DND-41 (cell line): ENCODE data around the gene SPAST.
"Not testable (repeated sequence)": the region's sequence is repeated elsewhere in the genome, so short reads cannot be mapped to it uniquely, and the experiment has no call there.

ENCODE experiments used
- ATAC-seq: fragments of 200-7000 bp; cut with Tn5 transposase; 3 replicates; pipeline ENCODE4 v1.9.1; 2021; ENCODE audit warnings: low read depth; ENCODE audit not compliant: insufficient read depth
- DNase-seq: peaks from one replicate; pipeline ENCODE4 v3.0.0-alpha.2; 2020
- H2AFZ ChIP-seq: 2 replicates; pipeline ENCODE4 v1.6.0; 2012; ENCODE audit warnings: low read depth, low read length
- H3K27ac ChIP-seq: 2 replicates; pipeline ENCODE4 v1.5.1; 2012; ENCODE audit warnings: low read length, inconsistent platforms
- H3K27me3 ChIP-seq: fragments of 200-600 bp; sonication (generic); 2 replicates; pipeline ENCODE4 v1.6.0; 2012; ENCODE audit warnings: low read length, mild to moderate bottlenecking, inconsistent platforms; ENCODE audit not compliant: insufficient read depth, poor library complexity
- H3K36me3 ChIP-seq: 2 replicates; pipeline ENCODE4 v1.5.1; 2012; ENCODE audit warnings: low read length, inconsistent platforms; ENCODE audit not compliant: insufficient read depth
- H3K4me1 ChIP-seq: 2 replicates; pipeline ENCODE4 v1.5.1; 2012; ENCODE audit warnings: mild to moderate bottlenecking, low read length; ENCODE audit not compliant: insufficient read depth
- H3K4me2 ChIP-seq: 2 replicates; pipeline ENCODE4 v1.6.0; 2012; ENCODE audit warnings: mild to moderate bottlenecking, moderate library complexity, low read length, inconsistent platforms; ENCODE audit not compliant: insufficient read depth
- H3K4me3 ChIP-seq, 2 experiments: fragments of 200-600 bp in 1 of 2; shearing (Covaris generic) in 1 of 2; 2 replicates each; pipeline ENCODE4 v1.5.1; 2012 to 2016; ENCODE audit warnings: inconsistent platforms in 2 of 2, low read length in 2 of 2, mild to moderate bottlenecking in 2 of 2, low read depth in 1 of 2, moderate library complexity in 1 of 2
- H3K79me2 ChIP-seq: 2 replicates; pipeline ENCODE4 v1.6.0; 2012; ENCODE audit warnings: low read length, inconsistent platforms; ENCODE audit not compliant: insufficient read depth
- H3K9ac ChIP-seq: 2 replicates; pipeline ENCODE4 v1.6.0; 2012; ENCODE audit warnings: low read depth, mild to moderate bottlenecking, inconsistent platforms, low read length, moderate library complexity
- H3K9me3 ChIP-seq: 2 replicates; pipeline ENCODE4 v1.5.1; 2012; ENCODE audit warnings: low read length, moderate library complexity, mild to moderate bottlenecking, inconsistent platforms; ENCODE audit not compliant: insufficient read depth, severe bottlenecking
- H4K20me1 ChIP-seq: 2 replicates; pipeline ENCODE4 v1.6.0; 2012; ENCODE audit warnings: low read length; ENCODE audit not compliant: insufficient read depth
- CTCF ChIP-seq: IDR thresholded peaks from 2 replicates; pipeline ENCODE4 v1.5.1; 2012; ENCODE audit warnings: borderline replicate concordance, low read length, moderate library complexity, mild to moderate bottlenecking; ENCODE audit not compliant: poor library complexity, severe bottlenecking; ENCODE audit errors: extremely low read depth
- EZH2 ChIP-seq: IDR thresholded peaks from 3 replicates; pipeline ENCODE4 v1.6.1; 2012; ENCODE audit warnings: borderline replicate concordance, low read depth, mild to moderate bottlenecking, moderate library complexity, low read length, inconsistent platforms; ENCODE audit not compliant: severe bottlenecking

The SPAST gene

DNA sequence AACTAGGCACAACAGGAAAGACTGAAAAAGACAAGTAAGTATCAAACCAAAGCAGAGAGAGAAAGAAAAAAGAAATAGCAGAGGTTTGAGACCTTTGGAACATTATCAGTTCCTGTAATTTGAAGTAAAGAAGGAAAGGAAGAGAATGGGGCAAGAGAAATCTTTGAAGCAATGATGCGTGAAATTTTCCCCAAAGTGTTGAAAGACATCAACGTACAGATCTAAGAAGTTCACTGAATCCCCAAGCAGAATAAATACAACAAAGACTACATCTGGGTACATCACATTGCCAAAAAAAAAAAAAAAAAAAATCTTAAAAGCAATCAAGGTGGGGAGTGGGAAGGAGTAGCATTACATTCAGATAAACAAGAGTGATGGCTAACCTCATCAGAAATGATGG, 96.3 kb downstream of the SPAST start:
- peaks cover 3% of the 10 kb centered on the region for H3K79me2 ChIP-seq
- H3K9me3 ChIP-seq, result no peaks in the 10 kb centered on the region
- peaks cover 9% of the 10 kb centered on the region for H3K4me1 ChIP-seq
- TF ChIP-seq CTCF, result no peak
- no peak for TF ChIP-seq EZH2
- no peak overlapping the region for H3K4me2 ChIP-seq
- H4K20me1 ChIP-seq, result no peaks in the 10 kb centered on the region
- H3K36me3 ChIP-seq, result peaks cover 3% of the 10 kb centered on the region
- H2AFZ ChIP-seq, result no peak overlapping the region
- DNase-seq (no peak), ATAC-seq (no peak)
- H3K4me3 ChIP-seq, result no peak overlapping the region
- H3K27me3 ChIP-seq, result no peaks in the 10 kb centered on the region
- H3K9ac ChIP-seq, result no peak overlapping the region
- H3K27ac ChIP-seq, result no peak overlapping the region

DNA sequence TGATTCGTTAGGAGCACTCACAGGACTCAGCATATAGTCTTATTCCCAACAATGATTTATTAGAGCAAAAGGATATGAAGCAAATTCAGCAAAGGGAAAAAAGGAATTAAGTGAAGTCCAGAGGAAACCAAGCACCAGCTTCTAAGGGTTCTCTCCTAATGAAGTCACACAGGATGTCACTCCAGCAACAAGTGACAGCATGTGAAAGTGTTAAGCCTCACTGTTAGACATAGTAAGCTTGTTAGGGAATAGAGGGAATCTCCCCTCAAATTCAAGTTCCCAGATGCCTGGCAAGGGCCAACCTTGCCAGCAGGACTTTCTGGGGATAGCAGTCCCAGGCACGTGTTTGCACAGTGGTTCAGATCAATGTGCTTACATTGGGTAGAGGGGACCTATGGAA, 97.9 kb downstream of the SPAST start:
- no peak overlapping the region for H3K9ac ChIP-seq
- peaks cover under 1% of the 10 kb centered on the region for H3K36me3 ChIP-seq
- ATAC-seq (no peak), DNase-seq (no peak)
- TF ChIP-seq EZH2 (no peak), CTCF (no peak)
- H3K9me3 ChIP-seq, result no peaks in the 10 kb centered on the region
- H3K79me2 ChIP-seq, result peaks cover 14% of the 10 kb centered on the region
- no peak overlapping the region for H3K4me2 ChIP-seq
- H4K20me1 ChIP-seq, result no peaks in the 10 kb centered on the region
- H3K27me3 ChIP-seq, result no peaks in the 10 kb centered on the region
- H3K4me1 ChIP-seq, result peaks cover 15% of the 10 kb centered on the region
- no peak overlapping the region for H2AFZ ChIP-seq
- H3K27ac ChIP-seq, result no peak overlapping the region
- H3K4me3 ChIP-seq, result no peak overlapping the region

DNA sequence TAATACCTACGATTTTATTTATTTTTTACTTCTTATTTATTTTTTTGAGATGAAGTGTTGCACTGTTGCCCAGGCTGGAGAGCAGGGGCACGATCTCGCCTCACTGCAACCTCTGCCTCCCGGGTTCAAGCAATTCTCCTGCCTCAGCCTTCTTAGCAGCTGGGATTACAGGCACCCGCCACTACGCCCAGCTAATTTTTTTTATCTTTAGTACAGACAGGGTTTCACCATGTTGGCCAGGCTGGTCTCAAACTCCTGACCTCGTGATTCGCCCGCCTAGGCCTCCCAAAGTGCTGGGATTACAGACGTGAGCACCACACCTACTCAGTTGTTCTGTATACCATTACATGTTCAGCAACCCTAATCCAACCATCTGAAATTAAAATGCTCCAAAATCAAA, 100.9 kb downstream of the SPAST start:
- not testable (repeated sequence) for ATAC-seq
- peak overlapping the region; percentile 76 for H3K9ac ChIP-seq

DNA sequence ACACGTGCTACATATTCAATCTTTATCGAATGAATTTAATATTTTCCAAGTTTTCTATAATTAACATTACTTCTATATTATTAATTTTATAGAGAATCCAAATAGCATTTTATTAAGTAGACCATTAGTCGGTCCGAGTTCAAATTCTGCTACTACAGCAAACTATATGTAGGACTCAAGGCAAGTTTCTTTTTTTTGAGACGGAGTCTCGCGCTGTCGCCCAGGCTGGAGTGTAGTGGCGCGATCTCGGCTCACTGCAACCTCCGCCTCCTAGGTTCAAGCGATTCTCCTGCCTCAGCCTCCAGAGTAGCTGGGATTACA, 101.6 kb downstream of the SPAST start:
- H2AFZ ChIP-seq, result peak overlapping the region; percentile 91
- DNase-seq, H3K27me3 ChIP-seq, H3K36me3 ChIP-seq, H3K9me3 ChIP-seq, H4K20me1 ChIP-seq: not testable (repeated sequence)
- H3K79me2 ChIP-seq, result peaks cover 40% of the 10 kb centered on the region
- peak overlapping the region; percentile 86 for H3K4me2 ChIP-seq
- H3K4me3 ChIP-seq, result peak overlapping the region; percentile 70 to 87; a peak in 3 of 4 replicates
- peaks cover 35% of the 10 kb centered on the region for H3K4me1 ChIP-seq
- ATAC-seq, result peak; percentile 15
- peak overlapping the region; percentile 76 for H3K9ac ChIP-seq
- H3K27ac ChIP-seq, result peak overlapping the region; percentile 87

More for the DNA sequence above, 100.9 kb downstream of the SPAST start:
- H4K20me1 ChIP-seq, H3K36me3 ChIP-seq, DNase-seq, H3K27ac ChIP-seq, H3K27me3 ChIP-seq, H3K9me3 ChIP-seq: not testable (repeated sequence)
- peak overlapping the region; percentile 70 to 87; a peak in 3 of 4 replicates for H3K4me3 ChIP-seq
- H2AFZ ChIP-seq, result 0 out of 2 replicates have a peak overlapping the region, but pooled peaks have one; percentile 12
- H3K4me1 ChIP-seq, result peaks cover 35% of the 10 kb centered on the region
- peak overlapping the region; percentile 86 for H3K4me2 ChIP-seq
- H3K79me2 ChIP-seq, result peaks cover 39% of the 10 kb centered on the region
